ENCODE results near the gene SCYL2.

Gene SCYL2

GRCh38 chr12:100311317-100311716, 44.3 kb downstream of the SCYL2 start:
- no peak for TF ChIP-seq CTCF (IDR thresholded peaks at IDR 0.05; ENCODE audit: low read depth, low read length)
- H3K4me3 ChIP-seq (ENCODE audit: low read depth, low read length) = no peak overlapping the region

- TF ChIP-seq CTCF (IDR thresholded peaks at IDR 0.05; ENCODE audit: low read depth, low read length) = no peak
- H3K4me3 ChIP-seq (ENCODE audit: low read depth, low read length) = no peak overlapping the region
Measured at GRCh38 chr12:100317371-100317770, 50.4 kb downstream of the SCYL2 start.

GRCh38 chr12:100324498-100324897, 57.5 kb downstream of the SCYL2 start:
- TF ChIP-seq CTCF (IDR thresholded peaks at IDR 0.05; ENCODE audit: low read depth, low read length) = no peak
- no peak overlapping the region for H3K4me3 ChIP-seq (ENCODE audit: low read depth, low read length)

- no peak overlapping the region for H3K4me3 ChIP-seq (ENCODE audit: low read depth, low read length)
- TF ChIP-seq CTCF (IDR thresholded peaks at IDR 0.05; ENCODE audit: low read depth, low read length) = no peak
Measured at GRCh38 chr12:100326208-100326607, 59.2 kb downstream of the SCYL2 start.

- H3K4me3 ChIP-seq (ENCODE audit: low read depth, low read length) = no peak overlapping the region
- no peak for TF ChIP-seq CTCF (IDR thresholded peaks at IDR 0.05; ENCODE audit: low read depth, low read length)
Measured at GRCh38 chr12:100329800-100330199, 62.8 kb downstream of the SCYL2 start.

DNA sequence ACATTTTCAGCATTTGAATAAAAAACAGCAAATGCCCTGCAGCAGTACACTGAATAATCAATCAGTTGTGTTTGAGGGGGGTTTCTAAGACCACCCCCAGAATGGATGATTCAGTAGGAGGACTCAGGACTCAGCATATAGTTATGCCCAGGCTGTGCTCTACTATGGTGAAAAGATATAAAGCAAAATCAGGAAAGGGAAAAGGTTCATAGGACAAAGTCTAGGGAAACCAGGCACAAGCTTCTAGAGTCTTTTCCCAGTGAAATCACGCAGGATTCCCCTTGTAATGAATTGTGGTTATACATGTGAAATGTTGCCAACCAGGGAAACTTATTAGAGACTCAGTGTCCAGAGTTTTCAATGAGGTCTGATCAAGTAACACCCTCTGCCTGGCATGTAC, 64.9 kb downstream of the SCYL2 start:
- no peak for TF ChIP-seq CTCF (IDR thresholded peaks at IDR 0.05; ENCODE audit: low read depth, low read length)
- no peak overlapping the region for H3K4me3 ChIP-seq (ENCODE audit: low read depth, low read length)

DNA sequence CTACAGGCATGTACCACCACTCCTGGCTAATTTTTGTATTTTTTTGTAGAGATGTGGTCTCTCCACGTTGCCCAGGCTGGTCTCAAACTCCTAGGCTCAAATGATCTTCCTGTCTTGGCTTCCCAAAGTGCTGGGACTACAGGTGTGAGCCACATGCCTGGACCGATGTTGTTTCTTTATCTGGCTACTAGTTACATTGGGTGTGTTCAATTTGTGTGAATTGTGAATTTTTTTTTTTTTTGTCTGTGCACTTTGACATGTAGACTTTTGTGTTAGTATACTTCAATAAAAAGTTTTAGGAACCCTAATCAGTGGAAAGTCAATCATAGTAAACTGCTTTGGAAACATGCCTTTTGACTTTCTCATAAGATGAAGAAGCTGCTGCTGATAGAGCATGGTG, 65.9 kb downstream of the SCYL2 start:
- TF ChIP-seq CTCF (IDR thresholded peaks at IDR 0.05; ENCODE audit: low read depth, low read length) = no peak

More for the DNA sequence above, 65.9 kb downstream of the SCYL2 start:
- no peak overlapping the region for H3K4me3 ChIP-seq (ENCODE audit: low read depth, low read length)

All from WI38 (cell line).